Stimulated activated CD8-positive, alpha-beta memory T cell treated with anti-CD3 and anti-CD28 coated beads, Interleukin-4, amount 100 ng/mL, for 48 hours (primary cell): Measurements from ENCODE around the gene MPC2.
"Not testable (repeated sequence)": the region's sequence is repeated elsewhere in the genome, so short reads cannot be mapped to it uniquely, and the experiment has no call there.

ENCODE experiments used
- DNase-seq: peaks from one replicate; pipeline ENCODE4 v3.0.0-alpha.2; 2020

MPC2 gene

GRCh38 chr1:167934426-167935215, 2.3 kb downstream of the MPC2 start:
- no peak for DNase-seq

GRCh38 chr1:167933788-167934187, 3.1 kb downstream of the MPC2 start:
- DNase-seq = no peak

- no peak for DNase-seq
These were observed 7.1 kb downstream of the MPC2 start for GRCh38 chr1:167929725-167930124.

GRCh38 chr1:167928919-167929318, 8.0 kb downstream of the MPC2 start:
- DNase-seq = not testable (repeated sequence)

GRCh38 chr1:167928457-167928852, 8.4 kb downstream of the MPC2 start:
- DNase-seq = no peak

GRCh38 chr1:167927046-167927754, 9.7 kb downstream of the MPC2 start:
- DNase-seq = no peak

GRCh38 chr1:167926486-167926997, 10.3 kb downstream of the MPC2 start:
- no peak for DNase-seq

GRCh38 chr1:167924543-167925231, 12.2 kb downstream of the MPC2 start:
- no peak for DNase-seq

- no peak for DNase-seq
These were observed 12.8 kb downstream of the MPC2 start for GRCh38 chr1:167924102-167924501.

- no peak for DNase-seq
These were observed 13.4 kb downstream of the MPC2 start for GRCh38 chr1:167923324-167924056.

GRCh38 chr1:167922611-167923074, 14.2 kb downstream of the MPC2 start:
- no peak for DNase-seq

GRCh38 chr1:167922023-167922422, 14.8 kb downstream of the MPC2 start:
- no peak for DNase-seq

GRCh38 chr1:167916766-167917511, 19.9 kb downstream of the MPC2 start:
- DNase-seq = no peak

- DNase-seq = no peak
These were observed 21.3 kb downstream of the MPC2 start for GRCh38 chr1:167915569-167915968.

GRCh38 chr1:167913895-167914496, 22.9 kb downstream of the MPC2 start, which contains the start of gene ADCY10:
Gene ADCY10, minus strand, starts transcription at chr1:167914134. Its CDS starts 8,994 bp downstream, at chr1:167905140.
- DNase-seq = no peak

- no peak for DNase-seq
These were observed 24.6 kb downstream of the MPC2 start for GRCh38 chr1:167912294-167912693.

GRCh38 chr1:167911413-167911812, 25.5 kb downstream of the MPC2 start:
- DNase-seq = no peak

GRCh38 chr1:167910530-167910929, 26.3 kb downstream of the MPC2 start:
- no peak for DNase-seq

GRCh38 chr1:167909691-167910180, 27.1 kb downstream of the MPC2 start:
- DNase-seq = no peak

GRCh38 chr1:167905671-167906070, 31.2 kb downstream of the MPC2 start:
- no peak for DNase-seq

GRCh38 chr1:167905182-167905581, 31.7 kb downstream of the MPC2 start:
- DNase-seq = no peak
